Loucy (cell line): ENCODE measurements around the gene MAMLD1.

Experiments used
- CTCF ChIP-seq: fragments of 200-600 bp; sonication (generic); conservative IDR thresholded peaks from 2 replicates; pipeline ENCODE4 v1.5.1; 2014; ENCODE audit warnings: mild to moderate bottlenecking, antibody characterized with exemption, low read length
- EZH2phosphoT487 ChIP-seq: fragments of 200-600 bp; IDR thresholded peaks from 2 replicates; pipeline ENCODE4 v1.6.1; 2018; ENCODE audit warnings: antibody characterized with exemption, mild to moderate bottlenecking, moderate library complexity, borderline replicate concordance

- TF ChIP-seq CTCF, result no peak
- TF ChIP-seq EZH2phosphoT487, result no peak
Observed at GRCh38 chrX:150455215-150455608, 92.1 kb downstream of the MAMLD1 start.
